A673 (cell line): ENCODE results near the gene SLC9A5. TPM values are rescaled to one million over a fixed set of nuclear protein-coding genes. Genes with fewer than 3 reads are reported as not detected.

Experiments used
- BruUV-seq: library from RNA; stranded (reverse); fragments of 400-500 nt; replicated peaks from 2 replicates; lab custom pipeline; 2021; lab: Mats Ljungman, UMichigan
- CTCF ChIA-PET: fragments of 300-600 bp; sonication (Branson Sonifier 250); formaldehyde crosslinking; loops from one replicate; lab custom pipeline; 2022; ENCODE audit warnings: antibody characterized with exemption; lab: Charles Lee
- POLR2A ChIA-PET: fragments of 300-600 bp; sonication (Branson Sonifier 250); formaldehyde crosslinking; loops from one replicate; lab custom pipeline; 2022; ENCODE audit warnings: antibody characterized with exemption; ENCODE audit not compliant: low non-redundant PET; lab: Charles Lee
- DNase-seq: peaks from one replicate; pipeline ENCODE4 v3.0.0-alpha.2; 2015; ENCODE audit warnings: low spot score
- H3K27ac ChIP-seq: fragments of 200-600 bp; sonication (generic); 2 replicates; pipeline ENCODE4 v1.5.1; 2016; ENCODE audit warnings: mixed run types, low read depth, mild to moderate bottlenecking, mixed read lengths, antibody characterized with exemption, low read length; ENCODE audit not compliant: poor library complexity, severe bottlenecking
- H3K27me3 ChIP-seq: fragments of 200-600 bp; sonication (generic); replicated peaks from 2 replicates; pipeline ENCODE4 v1.6.1; 2017; ENCODE audit warnings: mixed run types, low read depth, mild to moderate bottlenecking, mixed read lengths, antibody characterized with exemption, low read length; ENCODE audit not compliant: insufficient read depth, poor library complexity
- H3K36me3 ChIP-seq: fragments of 200-600 bp; sonication (generic); 2 replicates; pipeline ENCODE4 v1.6.1; 2016; ENCODE audit warnings: mixed run types, mild to moderate bottlenecking, mixed read lengths, antibody characterized with exemption, low read length; ENCODE audit not compliant: insufficient read depth, poor library complexity, severe bottlenecking
- H3K4me1 ChIP-seq: fragments of 200-600 bp; sonication (generic); 2 replicates; pipeline ENCODE4 v1.6.1; 2017; ENCODE audit warnings: mixed run types, mild to moderate bottlenecking, mixed read lengths, antibody characterized with exemption, low read length; ENCODE audit not compliant: insufficient read depth, poor library complexity, severe bottlenecking
- H3K4me3 ChIP-seq: fragments of 200-600 bp; sonication (generic); 2 replicates; pipeline ENCODE4 v1.5.1; 2016; ENCODE audit warnings: low read depth, mixed run types, mild to moderate bottlenecking, mixed read lengths, low read length; ENCODE audit not compliant: poor library complexity, severe bottlenecking
- H3K9me3 ChIP-seq: fragments of 200-600 bp; sonication (generic); 2 replicates; pipeline ENCODE4 v1.6.1; 2016; ENCODE audit warnings: mixed run types, low read depth, mild to moderate bottlenecking, mixed read lengths, antibody characterized with exemption, low read length; ENCODE audit not compliant: poor library complexity, severe bottlenecking
- CTCF ChIP-seq: fragments of 300-800, 200-600 bp; sonication (generic); conservative IDR thresholded peaks from 2 replicates; pipeline ENCODE4 v1.5.1; 2017; ENCODE audit warnings: low read depth, mild to moderate bottlenecking, antibody characterized with exemption, low read length, moderate library complexity, mixed read lengths
- EZH2 ChIP-seq: fragments of 200-600 bp; sonication (generic); IDR thresholded peaks from 2 replicates; pipeline ENCODE4 v1.6.1; 2017; ENCODE audit warnings: borderline replicate concordance, low read depth, mild to moderate bottlenecking, mixed read lengths, antibody characterized with exemption, low read length; ENCODE audit not compliant: poor library complexity, severe bottlenecking
- intact Hi-C: fragments of 100-400 bp; cut with micrococcal nuclease; formaldehyde crosslinking; loops from one replicate; pipeline ENCODE4 v1.10.0; 2022; ENCODE audit not compliant: unreplicated experiment
- total RNA-seq: library from RNA; stranded (reverse); gene quantifications from 2 replicates; pipeline ENCODE4 v1.2.3, GENCODE V29; 2021

Gene SLC9A5
- total RNA-seq, 1 experiment from 2014 or later, result 2.4 TPM

GRCh38 chr16:67286441-67287235 lies 37.9 kb downstream of the SLC9A5 start:
- intact Hi-C loops, result no loop called here

GRCh38 chr16:67287960-67288359 lies 39.2 kb downstream of the SLC9A5 start:
- Histone ChIP-seq H3K36me3 (no peaks in the 10 kb centered on the region), H3K27me3 (no peaks in the 10 kb centered on the region), H3K4me1 (no peaks in the 10 kb centered on the region), H3K27ac (no peak overlapping the region), H3K4me3 (no peak overlapping the region), H3K9me3 (no peaks in the 10 kb centered on the region)
- intact Hi-C loops, result no loop called here
- TF ChIP-seq EZH2, result no peak
- no peak for TF ChIP-seq CTCF
- BruUV-seq, result no TSS peak
- ChIA-PET POLR2A (no interaction called here), CTCF (no interaction called here)
- no peak for DNase-seq

More at GRCh38 chr16:67286441-67287235, 37.9 kb downstream of the SLC9A5 start:
- DNase-seq, result no peak
- Histone ChIP-seq H3K4me3 (no peak overlapping the region), H3K27me3 (no peaks in the 10 kb centered on the region), H3K4me1 (no peaks in the 10 kb centered on the region), H3K27ac (no peak overlapping the region), H3K9me3 (no peaks in the 10 kb centered on the region), H3K36me3 (no peaks in the 10 kb centered on the region)
- BruUV-seq, result no TSS peak
- ChIA-PET POLR2A (no interaction called here), CTCF (interaction anchor here (0.6 kb wide), 1 partner anchor 345 kb away, joined by 4 read pairs; no protein-coding TSS in a partner anchor)
- no peak for TF ChIP-seq CTCF
- no peak for TF ChIP-seq EZH2

DNA sequence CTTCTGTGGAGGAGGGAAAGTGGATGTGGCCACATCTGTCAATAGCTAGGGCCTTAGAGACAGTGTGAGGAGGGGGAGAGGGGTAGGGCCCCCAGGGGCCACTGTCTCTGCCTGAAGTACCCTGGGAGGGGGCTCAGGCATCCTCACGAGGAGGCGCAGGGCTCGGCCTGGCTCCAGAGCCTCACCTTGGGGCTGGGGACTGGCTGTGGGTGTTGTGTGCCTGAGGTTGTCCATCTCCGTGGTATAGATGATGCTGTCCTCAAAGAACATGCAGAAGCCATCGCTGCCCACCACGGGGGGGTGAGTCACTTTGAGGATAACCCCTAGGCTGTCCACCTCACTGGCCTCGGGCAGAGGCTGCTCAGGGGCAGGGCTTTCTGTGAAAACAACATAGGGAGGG lies 42.7 kb downstream of the SLC9A5 start:
- no peaks in the 10 kb centered on the region for H3K36me3 ChIP-seq
- ChIA-PET POLR2A (no interaction called here), CTCF (no interaction called here)
- TF ChIP-seq CTCF (no peak), EZH2 (no peak)
- intact Hi-C loops, result no loop called here
- DNase-seq, result no peak
- H3K4me1 ChIP-seq, result no peaks in the 10 kb centered on the region
- no peaks in the 10 kb centered on the region for H3K27me3 ChIP-seq
- H3K9me3 ChIP-seq, result no peaks in the 10 kb centered on the region
- no peak overlapping the region for H3K4me3 ChIP-seq
- H3K27ac ChIP-seq, result no peak overlapping the region
- BruUV-seq, result no TSS peak
